ENCODE data around the gene VEGFB.

The VEGFB gene

GRCh38 chr11:64211181-64211872 is 23.1 kb upstream of the VEGFB start:
- DNase-seq (ENCODE audit: low read depth), result no peak

GRCh38 chr11:64216879-64217278 is 17.5 kb upstream of the VEGFB start:
- DNase-seq (ENCODE audit: low read depth), result no peak

DNA sequence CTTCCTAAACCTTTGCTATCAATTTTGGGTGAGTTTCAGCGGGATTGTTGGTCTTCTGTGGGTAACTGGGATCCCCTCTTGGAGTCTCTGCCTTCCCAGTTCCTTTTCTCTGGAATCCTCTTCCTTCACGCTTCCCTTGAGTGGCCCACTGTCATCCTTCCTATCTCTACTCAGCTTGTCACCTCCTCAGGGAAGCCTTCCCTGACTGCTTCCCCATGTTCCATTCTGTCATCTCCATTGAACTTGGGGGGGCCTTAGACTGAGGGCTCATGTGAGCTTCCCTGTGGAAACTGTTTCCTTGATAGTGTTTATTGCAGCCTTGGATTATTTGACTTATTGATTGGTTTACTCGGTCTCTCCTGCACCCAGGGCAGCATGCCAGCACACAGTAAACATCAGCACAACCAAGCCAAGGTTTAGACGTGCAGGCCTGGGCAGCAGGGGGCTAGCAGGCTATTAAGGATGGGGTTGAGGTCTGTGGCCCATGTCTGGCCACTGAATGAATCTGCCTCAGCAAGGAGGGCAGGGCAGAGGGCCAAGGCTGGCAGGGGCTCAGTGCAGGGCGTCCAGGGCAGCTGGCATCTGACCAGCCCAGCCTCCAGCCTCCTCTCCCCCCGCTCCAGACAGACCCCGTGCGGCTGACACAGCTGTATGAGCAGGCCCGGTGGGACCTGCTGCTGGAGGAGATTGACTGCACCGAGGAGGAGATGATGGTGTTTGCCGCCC is 15.6 kb upstream of the VEGFB start:
- no peak for DNase-seq (ENCODE audit: low read depth)

DNA sequence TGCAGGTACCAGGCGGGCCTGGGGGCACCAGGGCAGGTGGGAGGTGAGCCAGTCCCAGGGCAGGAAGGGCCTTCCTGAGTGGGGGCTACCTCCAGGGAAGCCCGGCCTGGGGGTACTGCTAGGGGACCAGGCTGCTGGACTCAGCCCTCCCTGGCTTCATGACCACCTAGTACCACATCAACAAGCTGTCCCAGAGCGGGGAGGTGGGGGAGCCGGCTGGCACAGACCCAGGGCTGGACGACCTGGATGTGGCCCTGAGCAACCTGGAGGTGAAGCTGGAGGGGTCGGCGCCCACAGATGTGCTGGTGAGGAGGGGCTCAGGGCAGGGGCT is 15.1 kb upstream of the VEGFB start:
- DNase-seq (ENCODE audit: low read depth), result no peak

- no peak for DNase-seq (ENCODE audit: low read depth)
These were observed 14.6 kb upstream of the VEGFB start for GRCh38 chr11:64219755-64220154.

GRCh38 chr11:64220271-64220670 is 14.1 kb upstream of the VEGFB start:
- no peak for DNase-seq (ENCODE audit: low read depth)

DNA sequence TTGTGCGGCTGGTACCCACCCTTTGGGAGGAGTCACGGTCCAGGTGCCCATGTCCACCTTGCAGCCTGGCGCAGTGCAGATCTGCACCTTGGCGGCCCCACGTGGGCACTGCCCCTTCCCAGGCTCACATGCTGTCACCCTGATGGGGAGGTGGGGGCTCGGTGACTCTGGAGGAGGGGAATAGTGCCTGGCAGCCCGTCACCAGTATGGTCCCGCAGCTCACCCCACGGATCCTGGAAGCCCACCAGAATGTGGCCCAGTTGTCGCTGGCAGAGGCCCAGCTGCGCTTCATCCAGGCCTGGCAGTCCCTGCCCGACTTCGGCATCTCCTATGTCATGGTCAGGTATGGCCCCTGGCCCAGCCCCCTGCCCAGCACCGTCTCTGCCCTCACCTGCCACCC is 13.6 kb upstream of the VEGFB start:
- no peak for DNase-seq (ENCODE audit: low read depth)

DNA sequence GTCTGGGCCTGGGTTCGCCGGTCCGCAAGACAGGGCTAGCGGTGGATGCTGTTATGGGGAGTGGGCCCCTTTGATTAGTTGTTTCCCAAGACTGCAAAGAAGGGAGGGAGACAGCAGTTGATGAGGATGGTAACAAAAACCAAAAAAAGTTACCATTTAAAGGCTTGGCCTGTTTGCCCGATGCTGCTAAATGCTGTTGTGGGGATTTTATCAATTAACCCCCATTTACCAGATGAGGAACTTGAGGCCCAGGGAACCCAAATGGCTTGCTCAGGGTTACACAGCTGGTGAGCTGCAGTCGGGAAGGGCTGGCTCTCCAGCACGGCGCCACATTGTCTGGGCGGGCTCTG is 11.8 kb upstream of the VEGFB start:
- no peak for DNase-seq (ENCODE audit: low read depth)

GRCh38 chr11:64223001-64223651 is 11.3 kb upstream of the VEGFB start:
- DNase-seq (ENCODE audit: low read depth), result no peak

- no peak for DNase-seq (ENCODE audit: low read depth)
These were observed 10.1 kb upstream of the VEGFB start for GRCh38 chr11:64224151-64224890.

DNA sequence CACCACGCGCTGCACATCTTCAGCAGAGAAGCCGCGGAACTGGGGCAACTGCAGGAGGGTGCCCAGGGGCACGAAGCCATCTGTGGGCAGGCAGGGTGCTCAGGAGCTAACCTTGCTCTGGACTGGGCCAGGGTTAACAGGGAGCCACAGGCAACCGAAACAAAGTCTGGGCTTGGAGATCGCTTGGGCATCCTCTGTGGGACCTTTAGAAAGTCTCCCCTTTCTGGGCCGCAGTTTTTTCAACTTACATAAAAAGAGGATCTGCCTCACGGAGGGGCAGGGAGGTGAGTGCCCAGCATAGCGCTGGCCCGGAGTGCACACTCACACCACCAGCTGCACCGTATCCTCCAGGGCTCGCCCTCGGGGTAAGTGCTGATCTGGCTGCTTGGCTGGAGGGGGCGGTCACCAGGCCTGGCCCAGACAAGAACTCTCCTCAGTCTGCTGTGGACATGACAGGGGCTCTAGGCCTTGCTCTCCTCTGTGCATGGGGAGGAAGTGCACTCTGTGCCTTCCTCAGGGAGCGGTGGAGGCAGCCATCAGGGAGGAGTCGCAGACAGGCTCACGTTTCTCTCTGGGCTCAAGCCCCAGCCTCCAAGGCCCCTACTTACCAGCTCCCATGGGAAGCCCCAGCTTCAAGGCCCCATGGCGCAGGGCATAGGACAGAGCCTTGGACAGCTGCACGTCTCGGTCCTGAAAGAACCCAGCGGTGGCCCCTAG is 9.3 kb upstream of the VEGFB start:
- DNase-seq (ENCODE audit: low read depth), result no peak

DNA sequence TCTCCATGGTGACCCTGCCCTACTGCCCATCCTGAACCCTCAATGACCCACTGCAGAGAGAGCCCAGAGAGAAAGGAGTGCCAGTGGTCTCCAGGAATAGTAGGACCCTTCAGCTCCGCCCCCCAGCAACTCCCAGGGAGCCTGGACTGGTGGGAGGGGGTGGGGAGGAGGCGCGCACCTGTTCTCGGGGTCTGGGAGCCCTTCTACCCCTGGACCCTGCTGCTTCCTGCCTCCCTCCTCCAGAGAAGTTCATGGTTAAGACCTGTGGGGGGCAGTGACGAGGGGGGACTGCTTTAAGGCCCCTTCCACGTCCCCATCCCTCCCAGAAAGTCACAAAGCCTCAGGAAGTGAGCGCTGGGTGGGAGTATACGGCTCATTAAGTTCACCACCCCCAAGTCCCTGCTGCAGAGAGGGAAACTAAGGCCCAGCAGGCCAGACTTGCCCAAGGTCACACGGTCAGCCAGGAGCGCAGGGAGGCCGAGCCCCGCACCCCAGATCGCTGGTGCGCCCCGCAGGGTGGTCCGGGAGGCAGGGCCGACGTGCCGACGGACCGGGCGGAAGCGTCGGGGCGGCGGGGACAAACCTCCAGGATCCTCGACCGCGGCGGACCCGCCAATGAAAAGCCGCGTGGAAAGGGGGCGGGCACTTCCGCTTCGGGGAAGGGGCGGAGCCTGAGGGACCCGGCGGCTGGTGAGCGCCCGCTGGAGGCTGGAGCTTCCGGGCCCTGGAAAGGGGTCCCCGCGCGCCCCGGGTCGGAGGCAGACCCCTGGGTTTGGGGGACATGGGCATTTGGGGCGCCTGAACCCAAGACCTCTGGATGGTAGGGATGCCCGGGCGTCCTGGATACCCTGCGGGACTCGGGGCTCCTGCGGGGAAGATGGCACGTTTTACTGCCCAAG is 8.5 kb upstream of the VEGFB start, which contains the start of the genes NUDT22 and TRPT1:
Gene NUDT22, plus strand, starts transcription at position 667 of the 899 bp plus-strand sequence. CDS start 379 bp downstream, outside the sequence.
Gene TRPT1, minus strand, starts transcription at position 579 of the 899 bp plus-strand sequence. Its CDS starts 326 bp downstream, at position 253.
- DNase-seq (ENCODE audit: low read depth), result peak; percentile 88

GRCh38 chr11:64226507-64227051 is 7.8 kb upstream of the VEGFB start:
- peak; percentile 29 for DNase-seq (ENCODE audit: low read depth)

- DNase-seq (ENCODE audit: low read depth), result no peak
These were observed 6.9 kb upstream of the VEGFB start for GRCh38 chr11:64227405-64227956.

DNA sequence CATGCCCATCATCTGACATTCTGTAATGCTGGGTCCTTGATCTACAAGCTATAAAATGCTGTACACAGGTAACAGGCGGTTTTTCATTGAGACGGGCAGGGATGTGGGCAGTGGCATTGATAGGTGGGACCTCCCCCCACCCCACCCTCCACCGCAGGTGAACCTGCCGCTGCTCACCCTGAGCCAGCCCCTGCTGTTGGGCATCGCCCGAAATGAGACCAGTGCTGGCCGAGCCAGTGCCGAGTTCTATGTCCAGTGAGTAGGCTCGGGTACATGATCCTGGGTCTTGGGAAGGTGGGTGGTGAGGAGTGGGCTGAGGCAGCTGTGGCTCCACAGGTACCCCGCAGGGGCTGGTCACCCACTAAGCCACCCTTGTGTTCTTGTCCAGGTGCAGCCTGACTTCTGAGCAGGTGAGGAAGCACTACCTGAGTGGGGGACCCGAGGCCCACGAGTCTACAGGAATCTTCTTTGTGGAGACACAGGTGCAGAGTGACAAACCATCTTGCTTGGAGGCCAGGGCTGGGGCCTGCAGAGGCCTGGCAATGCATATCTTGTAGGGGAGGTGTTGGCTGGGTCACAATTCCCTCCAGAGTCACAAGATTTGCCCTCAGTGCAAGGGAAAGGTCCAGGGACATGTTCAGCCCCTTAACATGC is 5.2 kb upstream of the VEGFB start:
- DNase-seq (ENCODE audit: low read depth), result no peak

GRCh38 chr11:64229744-64230170 is 4.6 kb upstream of the VEGFB start:
- DNase-seq (ENCODE audit: low read depth), result no peak

DNA sequence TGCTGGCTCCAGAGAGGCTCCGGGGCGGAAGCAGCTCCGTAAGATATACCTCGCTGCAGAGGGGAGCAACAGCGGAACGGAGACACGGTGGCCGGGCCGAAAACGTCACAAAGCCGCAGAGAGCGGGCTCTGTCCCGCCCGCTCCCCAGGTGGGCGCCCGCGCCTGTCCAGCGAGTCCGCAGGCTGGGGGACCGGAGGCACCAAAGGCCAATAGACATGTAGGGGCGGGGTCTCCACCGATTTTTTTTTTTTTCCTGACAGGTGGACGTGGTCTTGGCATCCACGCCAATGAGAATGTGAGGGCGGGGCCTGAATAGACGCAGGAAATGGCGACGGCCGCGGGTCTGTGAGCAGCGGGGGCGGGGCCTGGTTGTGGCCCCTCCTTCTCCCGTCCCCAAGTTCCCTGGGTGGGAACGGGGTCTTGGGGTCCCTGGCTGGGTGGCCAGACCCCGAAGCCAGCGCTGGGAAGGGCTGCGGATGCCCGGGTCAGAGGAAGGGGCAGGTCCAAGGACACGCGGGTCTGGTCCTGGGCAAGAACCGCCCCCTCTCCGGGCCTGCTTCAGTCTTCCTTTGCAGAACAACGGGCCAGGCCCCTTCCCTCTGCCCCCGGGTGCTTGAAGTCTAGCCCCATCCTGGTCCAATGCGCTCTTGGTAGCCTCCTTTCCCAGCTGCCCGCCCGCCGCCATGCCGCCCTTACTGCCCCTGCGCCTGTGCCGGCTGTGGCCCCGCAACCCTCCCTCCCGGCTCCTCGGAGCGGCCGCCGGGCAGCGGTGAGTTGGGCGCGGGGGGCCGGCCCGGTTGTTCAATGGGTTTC is 4.0 kb upstream of the VEGFB start, which contains the start of gene DNAJC4:
Gene DNAJC4, plus strand, starts transcription at position 378 of the 814 bp plus-strand sequence. Its CDS starts 307 bp downstream, at position 685.
- DNase-seq (ENCODE audit: low read depth), result peak; percentile 84

DNA sequence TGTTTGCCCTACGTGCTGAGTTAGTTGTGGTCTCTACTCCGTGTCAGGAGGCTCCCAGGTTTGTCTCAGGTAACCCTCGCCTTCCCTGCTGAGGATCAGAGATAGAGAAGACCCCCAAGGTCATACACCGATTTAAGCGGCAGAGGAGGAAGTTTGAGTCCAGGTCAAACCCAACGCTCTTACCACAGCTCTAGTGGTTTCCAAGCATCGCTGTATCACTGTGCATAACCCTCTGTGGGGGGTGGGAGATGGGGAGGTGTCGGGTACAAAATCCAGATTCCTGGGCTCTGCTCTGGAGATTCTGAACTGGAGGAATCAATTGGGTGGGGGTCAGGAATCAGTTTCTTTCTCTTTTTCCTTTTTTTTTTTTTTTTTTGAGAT is 3.4 kb upstream of the VEGFB start:
- DNase-seq (ENCODE audit: low read depth), result no peak

- no peak for DNase-seq (ENCODE audit: low read depth)
These were observed 2.8 kb upstream of the VEGFB start for GRCh38 chr11:64231546-64231945.

Measured in activated T-helper 9 cell treated with anti-CD3 and anti-CD28 coated beads, Interleukin-2, amount 50 U/mL, for 16 hours (primary cell).